GM12892 (cell line): ENCODE results near the gene DPYSL3.

ENCODE experiments used
- POLR2A ChIP-seq: IDR thresholded peaks from 2 replicates; pipeline ENCODE4 v1.6.1; 2011; ENCODE audit warnings: low read depth, low read length, control low read depth
- POLR2AphosphoS5 ChIP-seq: IDR thresholded peaks from 2 replicates; pipeline ENCODE4 v1.6.1; 2011; ENCODE audit warnings: low read depth, low read length, control low read depth
- TAF1 ChIP-seq: IDR thresholded peaks from 2 replicates; pipeline ENCODE4 v1.6.1; 2011; ENCODE audit warnings: low read depth, mild to moderate bottlenecking, control low read depth, low read length, borderline replicate concordance

DNA sequence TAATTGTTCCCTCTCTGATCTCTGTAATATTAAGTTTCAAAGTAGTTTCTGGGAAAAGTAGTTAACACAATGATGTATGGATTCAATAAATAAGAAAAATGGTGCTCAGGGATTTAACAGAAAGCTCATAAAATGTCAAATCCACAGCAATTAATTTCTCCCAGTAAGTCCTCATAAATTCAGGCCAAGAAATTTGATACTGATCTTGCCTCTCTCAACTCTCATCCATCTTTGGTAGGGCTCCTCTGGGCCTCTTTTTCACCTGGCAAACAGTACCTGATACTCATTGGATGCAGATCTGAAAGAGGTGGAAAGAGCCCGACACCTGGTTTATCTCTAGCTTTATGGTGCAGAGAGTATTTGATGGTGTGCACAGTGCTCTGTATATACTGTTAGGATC, 168.9 kb downstream of the DPYSL3 start:
- no peak for TF ChIP-seq POLR2AphosphoS5
- TF ChIP-seq POLR2A: no peak
- TF ChIP-seq TAF1: no peak
